GM04504 (cell line): Measurements from ENCODE around the gene PTCRA.
"Not testable (repeated sequence)": the region's sequence is repeated elsewhere in the genome, so short reads cannot be mapped to it uniquely, and the experiment has no call there.

Source experiments
- DNase-seq: peaks from one replicate; pipeline ENCODE4 v3.0.0-alpha.2; 2012; ENCODE audit warnings: low read depth

PTCRA gene

GRCh38 chr6:42915732-42916131 is at the start of gene PTCRA:
Gene PTCRA, plus strand, starts transcription at chr6:42916053. Its CDS starts 17 bp downstream, at chr6:42916070.
- DNase-seq = no peak

- no peak for DNase-seq
Measured at GRCh38 chr6:42870145-42870936, 45.5 kb upstream of the PTCRA start.

GRCh38 chr6:42871711-42872110 is 44.1 kb upstream of the PTCRA start:
- no peak for DNase-seq

GRCh38 chr6:42873313-42873712 is 42.5 kb upstream of the PTCRA start:
- no peak for DNase-seq

- DNase-seq = no peak
Measured at GRCh38 chr6:42877695-42878094, 38.2 kb upstream of the PTCRA start.

GRCh38 chr6:42879372-42880239 is 36.2 kb upstream of the PTCRA start, which contains the start of gene RPL7L1:
Gene RPL7L1, plus strand, starts transcription at chr6:42879616. Its CDS starts 295 bp downstream, at chr6:42879911.
- DNase-seq = peak; percentile 79

- not testable (repeated sequence) for DNase-seq
Measured at GRCh38 chr6:42880240-42880817, 35.5 kb upstream of the PTCRA start.

GRCh38 chr6:42880871-42881270 is 35.0 kb upstream of the PTCRA start:
- DNase-seq = not testable (repeated sequence)

- DNase-seq = no peak
Measured at GRCh38 chr6:42885702-42886101, 30.2 kb upstream of the PTCRA start.

- DNase-seq = not testable (repeated sequence)
Measured at GRCh38 chr6:42888201-42888600, 27.7 kb upstream of the PTCRA start.

- no peak for DNase-seq
Measured at GRCh38 chr6:42889815-42890214, 26.0 kb upstream of the PTCRA start.

GRCh38 chr6:42890311-42891198 is 25.3 kb upstream of the PTCRA start:
- DNase-seq = peak; percentile 94

GRCh38 chr6:42891199-42891722 is 24.6 kb upstream of the PTCRA start:
- no peak for DNase-seq

- not testable (repeated sequence) for DNase-seq
Measured at GRCh38 chr6:42894041-42894828, 21.6 kb upstream of the PTCRA start.

- DNase-seq = no peak
Measured at GRCh38 chr6:42896178-42896719, 19.6 kb upstream of the PTCRA start.

- no peak for DNase-seq
Measured at GRCh38 chr6:42898891-42899361, 16.9 kb upstream of the PTCRA start.

- no peak for DNase-seq
Measured at GRCh38 chr6:42899871-42900270, 16.0 kb upstream of the PTCRA start.

- DNase-seq = peak; percentile 60
Measured at GRCh38 chr6:42901538-42901957, 14.3 kb upstream of the PTCRA start.

GRCh38 chr6:42902429-42903263 is 13.2 kb upstream of the PTCRA start:
- DNase-seq = not testable (repeated sequence)
